Brain microvascular endothelial cell (primary cell): ENCODE data around the gene FGF12.

Experiments
- DNase-seq: peaks from one replicate; pipeline ENCODE4 v3.0.0-alpha.2; 2020
- H3K27ac ChIP-seq: fragments of 250-450 bp; sonication (Bioruptor Pico); 2 replicates; pipeline ENCODE4 v1.5.1; 2020; ENCODE audit warnings: mild to moderate bottlenecking, moderate library complexity
- H3K27me3 ChIP-seq: fragments of 250-450 bp; sonication (Bioruptor Pico); replicated peaks from 2 replicates; pipeline ENCODE4 v1.5.1; 2020; ENCODE audit warnings: mild to moderate bottlenecking
- H3K36me3 ChIP-seq: fragments of 250-450 bp; sonication (Bioruptor Pico); replicated peaks from 2 replicates; pipeline ENCODE4 v1.5.1; 2020; ENCODE audit warnings: mild to moderate bottlenecking
- H3K4me3 ChIP-seq: 2 replicates; pipeline ENCODE4 v1.5.1; 2011; ENCODE audit warnings: low read depth, mild to moderate bottlenecking, control low read depth, low read length, moderate library complexity
- in situ Hi-C: cut with HindIII; loops from 2 replicates; pipeline ENCODE4 v1.10.0; 2017; ENCODE audit warnings: low sequenced_read_pairs, low pct_ligation_motif_present
- TF ChIP-seq, protein P1 (sequence below): IDR thresholded peaks from 2 replicates; pipeline ENCODE4 v1.5.1; 2011; ENCODE audit warnings: low read depth, mild to moderate bottlenecking, moderate library complexity, low read length, control low read depth, inconsistent platforms; ENCODE audit errors: missing control alignments

The FGF12 gene

DNA sequence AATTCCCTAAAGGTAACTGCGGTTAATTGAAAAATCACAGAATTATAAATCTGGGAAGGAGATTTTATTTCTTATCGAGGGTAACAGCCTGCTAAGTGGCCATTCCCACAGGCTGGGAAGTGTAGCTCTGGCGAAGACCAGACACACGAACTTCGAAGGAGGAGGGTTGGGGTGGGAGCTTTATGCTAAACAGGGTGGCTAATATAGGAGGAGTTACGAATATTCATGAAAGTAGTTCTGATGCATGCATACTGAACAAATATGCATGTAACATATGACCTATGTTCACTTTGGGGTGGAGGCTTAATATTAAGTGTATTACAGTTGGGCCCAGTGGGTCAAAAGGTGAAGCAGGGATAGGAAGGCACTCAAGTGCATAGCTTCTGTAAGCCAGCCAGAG, 221.6 kb downstream of the FGF12 start:
- in situ Hi-C loops = no loop called here
- no peak for DNase-seq
- Histone ChIP-seq H3K36me3 (no peaks in the 10 kb centered on the region), H3K27ac (no peak overlapping the region), H3K27me3 (no peaks in the 10 kb centered on the region), H3K4me3 (no peak overlapping the region)
- TF ChIP-seq, protein P1, sequence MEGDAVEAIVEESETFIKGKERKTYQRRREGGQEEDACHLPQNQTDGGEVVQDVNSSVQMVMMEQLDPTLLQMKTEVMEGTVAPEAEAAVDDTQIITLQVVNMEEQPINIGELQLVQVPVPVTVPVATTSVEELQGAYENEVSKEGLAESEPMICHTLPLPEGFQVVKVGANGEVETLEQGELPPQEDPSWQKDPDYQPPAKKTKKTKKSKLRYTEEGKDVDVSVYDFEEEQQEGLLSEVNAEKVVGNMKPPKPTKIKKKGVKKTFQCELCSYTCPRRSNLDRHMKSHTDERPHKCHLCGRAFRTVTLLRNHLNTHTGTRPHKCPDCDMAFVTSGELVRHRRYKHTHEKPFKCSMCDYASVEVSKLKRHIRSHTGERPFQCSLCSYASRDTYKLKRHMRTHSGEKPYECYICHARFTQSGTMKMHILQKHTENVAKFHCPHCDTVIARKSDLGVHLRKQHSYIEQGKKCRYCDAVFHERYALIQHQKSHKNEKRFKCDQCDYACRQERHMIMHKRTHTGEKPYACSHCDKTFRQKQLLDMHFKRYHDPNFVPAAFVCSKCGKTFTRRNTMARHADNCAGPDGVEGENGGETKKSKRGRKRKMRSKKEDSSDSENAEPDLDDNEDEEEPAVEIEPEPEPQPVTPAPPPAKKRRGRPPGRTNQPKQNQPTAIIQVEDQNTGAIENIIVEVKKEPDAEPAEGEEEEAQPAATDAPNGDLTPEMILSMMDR = no peak

DNA sequence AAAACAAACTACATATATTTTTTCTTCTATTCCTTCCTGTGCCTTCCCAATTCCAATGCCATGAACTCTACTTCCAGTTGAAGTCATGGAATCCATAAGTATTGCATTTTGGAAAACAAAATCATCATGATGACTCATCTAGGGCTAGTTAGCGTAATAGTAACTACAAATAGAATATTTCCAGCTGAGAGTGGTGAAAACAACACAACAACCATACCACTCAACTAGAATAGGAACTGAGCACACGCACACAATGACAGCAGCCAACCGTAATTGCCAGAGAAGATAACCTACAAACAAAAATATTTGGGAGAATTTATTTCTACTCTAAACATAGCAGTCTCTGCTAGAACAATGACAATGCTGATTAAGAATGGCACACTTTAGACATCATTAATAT, 225.9 kb downstream of the FGF12 start:
- H3K36me3 ChIP-seq = no peaks in the 10 kb centered on the region
- in situ Hi-C loops = no loop called here
- H3K27ac ChIP-seq = no peak overlapping the region
- TF ChIP-seq, protein P1 = no peak
- H3K27me3 ChIP-seq = no peaks in the 10 kb centered on the region
- no peak overlapping the region for H3K4me3 ChIP-seq
- DNase-seq = no peak

DNA sequence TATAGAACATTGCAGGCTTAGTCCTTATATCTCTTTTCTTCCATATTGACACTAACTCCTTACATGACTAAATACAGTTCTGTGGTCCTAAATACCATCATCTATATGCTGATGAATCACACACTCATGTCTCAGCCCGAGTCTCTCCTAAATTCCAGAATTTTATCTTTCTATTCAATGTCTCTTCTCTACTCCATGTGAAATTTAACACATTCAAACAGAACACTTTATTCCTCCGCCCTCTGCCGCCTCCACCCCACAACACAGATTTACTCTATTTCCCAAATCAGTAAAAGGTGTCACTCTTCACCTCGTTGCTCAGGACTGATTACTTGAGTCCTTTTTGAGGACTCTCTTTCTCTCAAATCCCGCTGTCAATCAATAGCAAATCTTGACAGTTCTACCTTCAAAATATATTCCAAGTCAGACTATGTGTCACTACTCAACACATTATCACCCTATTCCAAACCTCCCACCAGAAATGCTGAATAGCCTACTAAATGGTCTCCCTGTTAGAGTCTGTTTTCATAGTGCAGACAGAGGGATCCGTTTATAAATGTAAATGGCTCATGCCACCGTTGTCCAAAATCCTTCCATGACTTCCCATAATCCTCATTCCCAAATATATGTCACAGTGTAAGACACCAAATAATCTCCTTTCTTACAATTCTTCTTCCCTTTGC, 230.3 kb downstream of the FGF12 start:
- no peak overlapping the region for H3K4me3 ChIP-seq
- in situ Hi-C loops = no loop called here
- no peak overlapping the region for H3K27ac ChIP-seq
- H3K36me3 ChIP-seq = no peaks in the 10 kb centered on the region
- no peaks in the 10 kb centered on the region for H3K27me3 ChIP-seq
- TF ChIP-seq, protein P1 = no peak
- DNase-seq = no peak

DNA sequence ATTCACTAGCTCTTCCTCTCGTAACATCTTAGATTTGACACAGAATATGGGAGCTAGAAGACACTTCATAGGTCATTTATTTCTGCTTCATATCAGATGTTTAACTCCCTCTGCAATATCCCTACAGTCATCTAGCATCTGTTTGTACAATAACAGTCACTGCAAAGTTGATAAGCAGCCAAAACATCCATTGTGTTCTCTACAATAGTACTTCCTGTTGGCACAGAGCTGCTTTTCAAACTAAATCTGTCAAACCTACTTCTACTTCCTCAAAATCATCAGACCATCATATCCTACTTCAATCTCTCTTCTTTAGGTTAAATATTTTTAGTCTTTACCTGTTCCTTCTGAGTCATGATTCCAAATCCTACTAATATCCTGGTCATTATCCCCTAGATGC, 233.2 kb downstream of the FGF12 start:
- in situ Hi-C loops = no loop called here
- Histone ChIP-seq H3K4me3 (no peak overlapping the region), H3K27ac (no peak overlapping the region), H3K27me3 (no peaks in the 10 kb centered on the region), H3K36me3 (no peaks in the 10 kb centered on the region)
- TF ChIP-seq, protein P1 = no peak
- DNase-seq = no peak

DNA sequence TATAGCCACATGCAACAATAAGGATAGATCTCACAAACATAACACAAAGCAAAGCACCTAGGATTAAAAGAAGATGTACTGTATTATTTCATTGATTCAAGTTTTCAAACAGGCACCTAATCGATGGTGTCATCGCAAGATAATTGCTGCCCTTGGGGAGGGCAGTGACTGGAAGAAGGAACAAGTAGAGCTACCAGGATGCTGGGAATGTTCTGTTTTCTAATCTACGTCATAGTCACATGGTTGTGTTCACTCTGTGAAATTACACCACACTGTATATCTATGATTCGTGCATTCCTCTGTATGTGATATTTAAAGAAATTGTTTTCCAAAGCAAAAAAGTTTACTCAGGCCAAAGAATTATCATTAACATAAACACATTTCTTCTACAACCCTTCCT, 236.6 kb downstream of the FGF12 start:
- in situ Hi-C loops = no loop called here
- no peak overlapping the region for H3K27ac ChIP-seq
- H3K27me3 ChIP-seq = no peaks in the 10 kb centered on the region
- H3K36me3 ChIP-seq = no peaks in the 10 kb centered on the region
- TF ChIP-seq, protein P1 = no peak
- no peak overlapping the region for H3K4me3 ChIP-seq
- DNase-seq = no peak

DNA sequence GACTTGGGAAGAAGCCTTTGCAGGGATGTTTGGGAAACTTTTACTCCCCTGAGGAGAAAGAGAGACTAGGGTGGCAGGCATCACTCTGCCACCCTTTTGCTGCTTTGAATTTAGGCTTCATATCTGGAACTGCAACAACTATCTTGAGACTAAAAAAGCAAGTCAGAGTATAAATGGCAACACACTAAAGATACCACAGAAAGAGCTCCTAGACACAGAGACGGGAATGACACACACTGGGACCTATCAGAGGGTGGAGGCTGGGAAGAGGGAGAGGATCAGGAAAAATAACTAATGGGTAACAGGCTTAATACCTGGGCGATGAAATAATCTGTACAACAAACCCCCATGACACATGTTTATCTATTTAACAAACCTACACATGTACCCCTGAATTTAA, 237.8 kb downstream of the FGF12 start:
- TF ChIP-seq, protein P1 = no peak
- Histone ChIP-seq H3K27ac (no peak overlapping the region), H3K27me3 (no peaks in the 10 kb centered on the region), H3K4me3 (no peak overlapping the region), H3K36me3 (no peaks in the 10 kb centered on the region)
- in situ Hi-C loops = no loop called here
- no peak for DNase-seq
